TTC549 (cell line): ENCODE measurements around the gene SPATA24.
A peak's percentile ranks its signal among the peaks of the same experiment; 100 is the strongest.
"Not testable (repeated sequence)": the region's sequence is repeated elsewhere in the genome, so short reads cannot be mapped to it uniquely, and the experiment has no call there.

Experiments
- FAIRE-seq: peaks from 2 replicates; lab custom pipeline; 2012; peaks lifted over from hg19 to GRCh38; lab: Jason Lieb, UNC

SPATA24 gene

GRCh38 chr5:139403787-139404483 lies at the start of gene SPATA24:
Gene SPATA24 (minus strand): TSS chr5:139404089. CDS start chr5:139404060, 29 bp downstream.
- peak; percentile 86 for FAIRE-seq

- FAIRE-seq = no peak
Measured at GRCh38 chr5:139451878-139452660, 48.2 kb upstream of the SPATA24 start.

GRCh38 chr5:139451176-139451575 lies 47.3 kb upstream of the SPATA24 start:
- FAIRE-seq = no peak

- FAIRE-seq = no peak
Measured at GRCh38 chr5:139446956-139447779, 43.3 kb upstream of the SPATA24 start.

GRCh38 chr5:139445325-139446170 lies 41.7 kb upstream of the SPATA24 start:
- FAIRE-seq = no peak

- no peak for FAIRE-seq
Measured at GRCh38 chr5:139443831-139444453, 40.1 kb upstream of the SPATA24 start.

GRCh38 chr5:139440416-139440815 lies 36.5 kb upstream of the SPATA24 start:
- not testable (repeated sequence) for FAIRE-seq

- no peak for FAIRE-seq
Measured at GRCh38 chr5:139439013-139439903, 35.4 kb upstream of the SPATA24 start, which contains the start of gene DNAJC18. Gene DNAJC18 (minus strand): TSS chr5:139439525. CDS start chr5:139439445, 80 bp downstream.

GRCh38 chr5:139438707-139439012 lies 34.8 kb upstream of the SPATA24 start:
- FAIRE-seq = no peak

GRCh38 chr5:139435676-139436075 lies 31.8 kb upstream of the SPATA24 start:
- no peak for FAIRE-seq

- no peak for FAIRE-seq
Measured at GRCh38 chr5:139431706-139432105, 27.8 kb upstream of the SPATA24 start.

GRCh38 chr5:139430015-139430414 lies 26.1 kb upstream of the SPATA24 start:
- no peak for FAIRE-seq

GRCh38 chr5:139426203-139426885 lies 22.5 kb upstream of the SPATA24 start:
- FAIRE-seq = no peak

GRCh38 chr5:139425497-139425896 lies 21.6 kb upstream of the SPATA24 start:
- FAIRE-seq = no peak

- peak; percentile 90 for FAIRE-seq
Measured at GRCh38 chr5:139422307-139422893, 18.5 kb upstream of the SPATA24 start.

GRCh38 chr5:139419226-139420192 lies 15.6 kb upstream of the SPATA24 start:
- FAIRE-seq = no peak

GRCh38 chr5:139418793-139419192 lies 14.9 kb upstream of the SPATA24 start:
- FAIRE-seq = no peak

- FAIRE-seq = no peak
Measured at GRCh38 chr5:139417214-139417613, 13.3 kb upstream of the SPATA24 start.
